Testis (tissue), 3 donors: ENCODE measurements around the gene NAE1. TPM values are rescaled to one million over a fixed set of nuclear protein-coding genes. Genes with fewer than 3 reads are reported as not detected.
"Not testable (repeated sequence)": the region's sequence is repeated elsewhere in the genome, so short reads cannot be mapped to it uniquely, and the experiment has no call there.

Experiments
- DNase-seq: peaks from one replicate; pipeline ENCODE4 v3.0.0-alpha.2; 2019
- H3K27ac ChIP-seq, 2 donors: fragments of 200-600 bp; sonication (generic); one replicate each; pipeline ENCODE4 v1.5.1; 2019
- H3K27me3 ChIP-seq: fragments of 200-600 bp; sonication (generic); one replicate; pipeline ENCODE4 v1.5.1; 2019
- H3K36me3 ChIP-seq: fragments of 200-600 bp; sonication (generic); one replicate; pipeline ENCODE4 v1.5.1; 2017; ENCODE audit warnings: low read depth; ENCODE audit errors: missing control alignments
- H3K4me1 ChIP-seq: fragments of 200-600 bp; sonication (generic); one replicate; pipeline ENCODE4 v1.5.1; 2019
- H3K4me3 ChIP-seq, 2 donors: fragments of 200-600 bp; sonication (generic); one replicate each; pipeline ENCODE4 v1.5.1; 2017 to 2019
- H3K9me3 ChIP-seq: fragments of 200-600 bp; sonication (generic); one replicate; pipeline ENCODE4 v1.5.1; 2017
- POLR2A ChIP-seq: fragments of 450-650 bp; IDR thresholded peaks from one replicate; pipeline ENCODE4 v1.6.1; 2017; ENCODE audit warnings: antibody characterized with exemption, mild to moderate bottlenecking, moderate library complexity
- WGBS, 2 donors: methylation state at CpG; one replicate each; pipeline ENCODE4 v1.1.5; 2018; 5-methylcytosine and 5-hydroxymethylcytosine counted together
- intact Hi-C: fragments of 100-400 bp; cut with DNase I; formaldehyde crosslinking; loops from one replicate; pipeline ENCODE4 v1.15.1; 2023; ENCODE audit warnings: low total_unique reads
- polyA plus RNA-seq: library from polyadenylated mRNA; stranded (reverse); fragments of 350-450 nt; fragmentation: Illumina TruSeq; extraction: RNeasy Lipid Tissue Mini Kit (QIAGEN cat#74804); gene quantifications from one replicate; pipeline ENCODE4 v1.2.3, GENCODE V29; 2014; ENCODE audit warnings: low read depth, low replicate concordance; ENCODE audit not compliant: insufficient read depth
- total RNA-seq, 2 donors: library from RNA; depleted of rRNA; stranded (reverse); fragments of >200 nt; gene quantifications; one replicate each; pipeline ENCODE4 v1.2.3, GENCODE V29; 2016
- TF ChIP-seq, protein P1 (sequence below), 3 experiments: fragments of 450-650 bp in 2 of 3; fragments of 200-600 bp in 1 of 3; sonication (generic) in 1 of 3; IDR thresholded peaks; one replicate each; pipeline ENCODE4 v1.5.1; 2016 to 2019; ENCODE audit warnings: antibody characterized with exemption in 3 of 3, mild to moderate bottlenecking in 2 of 3, moderate library complexity in 1 of 3

NAE1 gene
- total and polyA plus RNA-seq, 3 donors from 2014 or later = 53.7 to 72.8 (median 72.7) TPM

GRCh38 chr16:66801320-66802105 is 29.3 kb downstream of the NAE1 start, which contains the start of gene TERB1:
TERB1 (minus strand) TSS chr16:66801584; CDS start chr16:66796798, 4,786 bp downstream.
- H3K27me3 ChIP-seq = no peaks in the 10 kb centered on the region
- H3K4me1 ChIP-seq = no peaks in the 10 kb centered on the region
- intact Hi-C loops = no loop called here
- H3K9me3 ChIP-seq = no peaks in the 10 kb centered on the region
- TF ChIP-seq POLR2A = no peak
- TF ChIP-seq, protein P1, sequence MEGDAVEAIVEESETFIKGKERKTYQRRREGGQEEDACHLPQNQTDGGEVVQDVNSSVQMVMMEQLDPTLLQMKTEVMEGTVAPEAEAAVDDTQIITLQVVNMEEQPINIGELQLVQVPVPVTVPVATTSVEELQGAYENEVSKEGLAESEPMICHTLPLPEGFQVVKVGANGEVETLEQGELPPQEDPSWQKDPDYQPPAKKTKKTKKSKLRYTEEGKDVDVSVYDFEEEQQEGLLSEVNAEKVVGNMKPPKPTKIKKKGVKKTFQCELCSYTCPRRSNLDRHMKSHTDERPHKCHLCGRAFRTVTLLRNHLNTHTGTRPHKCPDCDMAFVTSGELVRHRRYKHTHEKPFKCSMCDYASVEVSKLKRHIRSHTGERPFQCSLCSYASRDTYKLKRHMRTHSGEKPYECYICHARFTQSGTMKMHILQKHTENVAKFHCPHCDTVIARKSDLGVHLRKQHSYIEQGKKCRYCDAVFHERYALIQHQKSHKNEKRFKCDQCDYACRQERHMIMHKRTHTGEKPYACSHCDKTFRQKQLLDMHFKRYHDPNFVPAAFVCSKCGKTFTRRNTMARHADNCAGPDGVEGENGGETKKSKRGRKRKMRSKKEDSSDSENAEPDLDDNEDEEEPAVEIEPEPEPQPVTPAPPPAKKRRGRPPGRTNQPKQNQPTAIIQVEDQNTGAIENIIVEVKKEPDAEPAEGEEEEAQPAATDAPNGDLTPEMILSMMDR (IDR thresholded peaks at IDR 0.05) = no peak
- 69 to 79% methylated on average over 35 to 56 of the region's 56 CpGs for WGBS, 2 donors
- peak within 1 kb of the TSS; percentile 2 to 53 for H3K27ac ChIP-seq
- DNase-seq = peak; percentile 67
- H3K36me3 ChIP-seq = no peaks in the 10 kb centered on the region
- peak within 1 kb of the TSS; percentile 49 to 59 for H3K4me3 ChIP-seq

- peak; percentile 26 for DNase-seq
- Histone ChIP-seq H3K27me3 (no peaks in the 10 kb centered on the region), H3K9me3 (no peaks in the 10 kb centered on the region), H3K4me1 (no peaks in the 10 kb centered on the region), H3K4me3 (peak overlapping the region; percentile 49 to 59), H3K36me3 (no peaks in the 10 kb centered on the region), H3K27ac (peak overlapping the region; percentile 2 to 53)
- WGBS, 2 donors = 76 to 82% methylated on average over 5 to 19 of the region's 19 CpGs
- TF ChIP-seq POLR2A = no peak
- TF ChIP-seq, protein P1 (IDR thresholded peaks at IDR 0.05) = no peak
- intact Hi-C loops = no loop called here
Observed at GRCh38 chr16:66800856-66801255, 29.9 kb downstream of the NAE1 start.

GRCh38 chr16:66798161-66798560 is 32.6 kb downstream of the NAE1 start:
- no peak for DNase-seq
- TF ChIP-seq POLR2A = no peak
- TF ChIP-seq, protein P1 (IDR thresholded peaks at IDR 0.05) = no peak
- no peaks in the 10 kb centered on the region for H3K36me3 ChIP-seq
- H3K27ac ChIP-seq = no peak overlapping the region
- H3K9me3 ChIP-seq = no peaks in the 10 kb centered on the region
- no peaks in the 10 kb centered on the region for H3K27me3 ChIP-seq
- H3K4me1 ChIP-seq = no peaks in the 10 kb centered on the region
- intact Hi-C loops = no loop called here
- no peak overlapping the region for H3K4me3 ChIP-seq
- WGBS, 2 donors = 90 to 97% methylated on average over 2 of the region's 2 CpGs

- H3K4me3 ChIP-seq, intact Hi-C loops, H3K27me3 ChIP-seq, H3K36me3 ChIP-seq, DNase-seq, H3K9me3 ChIP-seq, H3K4me1 ChIP-seq, H3K27ac ChIP-seq: not testable (repeated sequence)
- 88 to 96% methylated on average over 6 of the region's 6 CpGs for WGBS, 2 donors
Observed at GRCh38 chr16:66793984-66794383, 36.8 kb downstream of the NAE1 start.

DNA sequence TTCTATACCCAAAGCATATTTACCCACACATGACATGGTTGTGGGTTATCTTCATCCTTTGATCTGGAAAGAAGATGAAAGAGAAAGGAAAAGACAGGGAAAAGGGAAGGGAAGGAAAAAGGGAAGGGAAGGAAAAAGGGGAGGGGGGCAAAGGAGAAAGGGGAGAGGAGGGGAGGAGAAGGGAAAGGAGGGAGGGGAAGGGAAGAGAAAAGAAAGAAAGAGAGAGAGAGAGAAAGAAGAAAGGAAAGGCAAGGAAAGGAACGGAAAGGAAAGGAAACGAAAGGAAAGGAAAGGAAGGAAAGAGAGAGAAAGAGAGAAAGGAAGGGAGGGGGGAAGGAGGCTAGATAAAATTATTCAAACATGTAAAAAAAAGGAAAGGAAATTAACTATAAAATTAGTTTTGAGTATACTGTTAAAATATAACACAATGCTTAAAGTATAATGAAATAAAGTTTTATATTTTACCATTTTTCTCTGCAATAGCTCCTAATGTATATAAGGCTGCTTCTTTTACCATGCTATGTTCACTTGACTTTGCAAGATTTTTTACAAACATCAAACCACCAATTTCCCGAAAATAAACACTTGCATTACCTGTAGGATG is 40.5 kb downstream of the NAE1 start:
- intact Hi-C loops = no loop called here
- TF ChIP-seq, protein P1 (IDR thresholded peaks at IDR 0.05) = no peak
- no peak for TF ChIP-seq POLR2A
- no peaks in the 10 kb centered on the region for H3K4me1 ChIP-seq
- no peak overlapping the region for H3K27ac ChIP-seq
- DNase-seq = no peak
- H3K9me3 ChIP-seq = no peaks in the 10 kb centered on the region
- no peaks in the 10 kb centered on the region for H3K36me3 ChIP-seq
- 82 to 85% methylated on average over 3 of the region's 3 CpGs for WGBS, 2 donors
- no peak overlapping the region for H3K4me3 ChIP-seq
- H3K27me3 ChIP-seq = no peaks in the 10 kb centered on the region
